Thyroid gland (tissue), 4 donors: ENCODE data around the gene ICAM5.

ENCODE experiments used
- POLR2A ChIP-seq, 2 donors: fragments of 450-650 bp; IDR thresholded peaks; one replicate each; pipeline ENCODE4 v1.6.1; 2017; ENCODE audit warnings: antibody characterized with exemption in 2 of 2, mild to moderate bottlenecking in 2 of 2, moderate library complexity in 1 of 2
- TF ChIP-seq, protein P1 (sequence below), 6 experiments: fragments of 200-600 bp in 3 of 6; fragments of 450-650 bp in 3 of 6; sonication (generic) in 3 of 6; IDR thresholded peaks; one replicate each; pipeline ENCODE4 v1.5.1; 2016 to 2019; ENCODE audit warnings: antibody characterized with exemption in 6 of 6, mild to moderate bottlenecking in 2 of 6, inconsistent platforms in 1 of 6, moderate library complexity in 1 of 6

DNA sequence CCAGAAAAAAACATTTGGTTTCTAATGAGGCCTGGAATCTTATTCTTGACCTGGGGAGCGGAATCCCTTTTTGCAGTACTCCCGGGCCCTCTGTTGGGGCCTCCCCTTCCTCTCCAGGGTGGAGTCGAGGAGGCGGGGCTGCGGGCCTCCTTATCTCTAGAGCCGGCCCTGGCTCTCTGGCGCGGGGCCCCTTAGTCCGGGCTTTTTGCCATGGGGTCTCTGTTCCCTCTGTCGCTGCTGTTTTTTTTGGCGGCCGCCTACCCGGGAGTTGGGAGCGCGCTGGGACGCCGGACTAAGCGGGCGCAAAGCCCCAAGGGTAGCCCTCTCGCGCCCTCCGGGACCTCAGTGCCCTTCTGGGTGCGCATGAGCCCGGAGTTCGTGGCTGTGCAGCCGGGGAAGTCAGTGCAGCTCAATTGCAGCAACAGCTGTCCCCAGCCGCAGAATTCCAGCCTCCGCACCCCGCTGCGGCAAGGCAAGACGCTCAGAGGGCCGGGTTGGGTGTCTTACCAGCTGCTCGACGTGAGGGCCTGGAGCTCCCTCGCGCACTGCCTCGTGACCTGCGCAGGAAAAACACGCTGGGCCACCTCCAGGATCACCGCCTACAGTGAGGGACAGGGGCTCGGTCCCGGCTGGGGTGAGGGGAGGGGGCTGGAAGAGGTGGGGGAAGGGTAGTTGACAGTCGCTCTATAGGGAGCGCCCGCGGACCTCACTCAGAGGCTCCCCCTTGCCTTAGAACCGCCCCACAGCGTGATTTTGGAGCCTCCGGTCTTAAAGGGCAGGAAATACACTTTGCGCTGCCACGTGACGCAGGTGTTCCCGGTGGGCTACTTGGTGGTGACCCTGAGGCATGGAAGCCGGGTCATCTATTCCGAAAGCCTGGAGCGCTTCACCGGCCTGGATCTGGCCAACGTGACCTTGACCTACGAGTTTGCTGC, 2.7 kb upstream of the ICAM5 start, which contains the start of gene ICAM4:
- TF ChIP-seq, protein P1, sequence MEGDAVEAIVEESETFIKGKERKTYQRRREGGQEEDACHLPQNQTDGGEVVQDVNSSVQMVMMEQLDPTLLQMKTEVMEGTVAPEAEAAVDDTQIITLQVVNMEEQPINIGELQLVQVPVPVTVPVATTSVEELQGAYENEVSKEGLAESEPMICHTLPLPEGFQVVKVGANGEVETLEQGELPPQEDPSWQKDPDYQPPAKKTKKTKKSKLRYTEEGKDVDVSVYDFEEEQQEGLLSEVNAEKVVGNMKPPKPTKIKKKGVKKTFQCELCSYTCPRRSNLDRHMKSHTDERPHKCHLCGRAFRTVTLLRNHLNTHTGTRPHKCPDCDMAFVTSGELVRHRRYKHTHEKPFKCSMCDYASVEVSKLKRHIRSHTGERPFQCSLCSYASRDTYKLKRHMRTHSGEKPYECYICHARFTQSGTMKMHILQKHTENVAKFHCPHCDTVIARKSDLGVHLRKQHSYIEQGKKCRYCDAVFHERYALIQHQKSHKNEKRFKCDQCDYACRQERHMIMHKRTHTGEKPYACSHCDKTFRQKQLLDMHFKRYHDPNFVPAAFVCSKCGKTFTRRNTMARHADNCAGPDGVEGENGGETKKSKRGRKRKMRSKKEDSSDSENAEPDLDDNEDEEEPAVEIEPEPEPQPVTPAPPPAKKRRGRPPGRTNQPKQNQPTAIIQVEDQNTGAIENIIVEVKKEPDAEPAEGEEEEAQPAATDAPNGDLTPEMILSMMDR (IDR thresholded peaks at IDR 0.05) = no peak
- TF ChIP-seq POLR2A (IDR thresholded peaks at IDR 0.05) = no peak
